Forelimb muscle (tissue), 1 donor: Measurements from ENCODE around the gene STK11IP. TPM values are rescaled to one million over a fixed set of nuclear protein-coding genes. Genes with fewer than 3 reads are reported as not detected.

Experiments used
- DNase-seq: peaks from one replicate; pipeline ENCODE4 v3.0.0-alpha.2; 2013; ENCODE audit warnings: low read depth
- polyA plus RNA-seq: library from polyadenylated mRNA; unstranded; fragments of 120-200 nt; gene quantifications from one replicate; pipeline ENCODE4 v1.2.1, GENCODE V29; 2013; ENCODE audit not compliant: insufficient read length

Gene STK11IP
- polyA plus RNA-seq, 1 donor: 17.8 TPM

GRCh38 chr2:219633276-219634065 lies 35.8 kb downstream of the STK11IP start:
- no peak for DNase-seq

- DNase-seq: no peak
Observed at GRCh38 chr2:219634171-219634940, 36.7 kb downstream of the STK11IP start.

GRCh38 chr2:219634951-219635751 lies 37.5 kb downstream of the STK11IP start:
- DNase-seq: no peak

- no peak for DNase-seq
Observed at GRCh38 chr2:219636144-219636915, 38.7 kb downstream of the STK11IP start.

GRCh38 chr2:219636941-219637841 lies 39.5 kb downstream of the STK11IP start:
- no peak for DNase-seq

- no peak for DNase-seq
Observed at GRCh38 chr2:219637842-219638185, 40.2 kb downstream of the STK11IP start.

GRCh38 chr2:219638217-219638947 lies 40.7 kb downstream of the STK11IP start:
- no peak for DNase-seq

GRCh38 chr2:219638948-219639755 lies 41.5 kb downstream of the STK11IP start:
- no peak for DNase-seq

- DNase-seq: no peak
Observed at GRCh38 chr2:219641390-219642068, 43.9 kb downstream of the STK11IP start.

GRCh38 chr2:219642069-219642454 lies 44.4 kb downstream of the STK11IP start:
- no peak for DNase-seq

GRCh38 chr2:219642465-219643083 lies 44.9 kb downstream of the STK11IP start:
- peak; percentile 88 for DNase-seq

GRCh38 chr2:219643084-219643473 lies 45.4 kb downstream of the STK11IP start:
- no peak for DNase-seq

- DNase-seq: no peak
Observed at GRCh38 chr2:219643788-219644398, 46.2 kb downstream of the STK11IP start.

- no peak for DNase-seq
Observed at GRCh38 chr2:219644801-219645480, 47.3 kb downstream of the STK11IP start.

- DNase-seq: no peak
Observed at GRCh38 chr2:219645631-219646527, 48.2 kb downstream of the STK11IP start.

- DNase-seq: no peak
Observed at GRCh38 chr2:219648176-219648575, 50.5 kb downstream of the STK11IP start.
